Trophoblast cell (in vitro differentiated cells and primary cell): ENCODE data around the gene HEPHL1.

Experiments used
- DNase-seq, 2 donors: peaks; one replicate each; pipeline ENCODE4 v3.0.0-alpha.2; 2016
- H2AFZ ChIP-seq: 2 replicates; pipeline ENCODE4 v1.6.1; 2013; ENCODE audit warnings: low read length, moderate library complexity, mild to moderate bottlenecking; ENCODE audit not compliant: insufficient read depth, poor library complexity
- H2AK5ac ChIP-seq: 2 replicates; pipeline ENCODE4 v1.6.1; 2013; ENCODE audit warnings: mild to moderate bottlenecking, low read length
- H2BK120ac ChIP-seq: 2 replicates; pipeline ENCODE4 v1.6.1; 2013; ENCODE audit warnings: low read length, mild to moderate bottlenecking, moderate library complexity; ENCODE audit not compliant: insufficient read depth, poor library complexity
- H2BK12ac ChIP-seq: 2 replicates; pipeline ENCODE4 v1.6.1; 2013; ENCODE audit warnings: mild to moderate bottlenecking, low read length, moderate library complexity
- H2BK5ac ChIP-seq: 2 replicates; pipeline ENCODE4 v1.6.1; 2013; ENCODE audit warnings: low read length, low read depth, moderate library complexity, mild to moderate bottlenecking; ENCODE audit not compliant: poor library complexity
- H3K14ac ChIP-seq: 2 replicates; pipeline ENCODE4 v1.6.1; 2013; ENCODE audit warnings: mild to moderate bottlenecking, low read length
- H3K18ac ChIP-seq: 2 replicates; pipeline ENCODE4 v1.6.1; 2013; ENCODE audit warnings: mild to moderate bottlenecking, low read length
- H3K23ac ChIP-seq: 2 replicates; pipeline ENCODE4 v1.6.1; 2013; ENCODE audit warnings: low read length
- H3K27ac ChIP-seq: 2 replicates; pipeline ENCODE4 v1.5.1; 2013; ENCODE audit warnings: low read depth, mild to moderate bottlenecking, inconsistent platforms, low read length, moderate library complexity
- H3K27me3 ChIP-seq: 2 replicates; pipeline ENCODE4 v1.6.1; 2013; ENCODE audit warnings: inconsistent platforms, mild to moderate bottlenecking, low read length, moderate library complexity; ENCODE audit not compliant: insufficient read depth
- H3K36me3 ChIP-seq, 2 experiments: 1 replicate in 1 of 2; 2 replicates in 1 of 2; pipeline ENCODE4 v1.6.1; 2013; ENCODE audit warnings: low read length in 2 of 2, mild to moderate bottlenecking in 2 of 2, moderate library complexity in 1 of 2; ENCODE audit not compliant: insufficient read depth in 2 of 2, control insufficient read depth in 1 of 2
- H3K4ac ChIP-seq: 2 replicates; pipeline ENCODE4 v1.6.1; 2013; ENCODE audit warnings: low read depth, mild to moderate bottlenecking, low read length, moderate library complexity
- H3K4me1 ChIP-seq, 2 experiments: 1 replicate in 1 of 2; 2 replicates in 1 of 2; pipeline ENCODE4 v1.6.1; 2013; ENCODE audit warnings: low read length in 2 of 2, mild to moderate bottlenecking in 2 of 2, moderate library complexity in 1 of 2; ENCODE audit not compliant: insufficient read depth in 2 of 2, control insufficient read depth in 1 of 2
- H3K4me2 ChIP-seq: 2 replicates; pipeline ENCODE4 v1.6.1; 2013; ENCODE audit warnings: inconsistent platforms, mild to moderate bottlenecking, low read length, moderate library complexity
- H3K4me3 ChIP-seq: 2 replicates; pipeline ENCODE4 v1.5.1; 2013; ENCODE audit warnings: mild to moderate bottlenecking, low read depth, low read length, inconsistent platforms
- H3K79me1 ChIP-seq: one replicate; pipeline ENCODE4 v1.6.1; 2013; ENCODE audit warnings: low read length
- H3K79me2 ChIP-seq: 2 replicates; pipeline ENCODE4 v1.6.1; 2013; ENCODE audit warnings: low read length, mild to moderate bottlenecking; ENCODE audit not compliant: control insufficient read depth, insufficient read depth, poor library complexity
- H3K9ac ChIP-seq: 2 replicates; pipeline ENCODE4 v1.6.1; 2013; ENCODE audit warnings: mild to moderate bottlenecking, low read length
- H3K9me3 ChIP-seq: 2 replicates; pipeline ENCODE4 v1.6.1; 2013; ENCODE audit warnings: low read depth, mild to moderate bottlenecking, control low read depth, inconsistent platforms, low read length; ENCODE audit not compliant: insufficient read depth
- H4K12ac ChIP-seq: 2 replicates; pipeline ENCODE4 v1.6.1; 2013; ENCODE audit warnings: low read depth, mild to moderate bottlenecking, low read length, moderate library complexity
- H4K8ac ChIP-seq: 2 replicates; pipeline ENCODE4 v1.6.1; 2013; ENCODE audit warnings: low read depth, mild to moderate bottlenecking, low read length, moderate library complexity
- H4K91ac ChIP-seq: one replicate; pipeline ENCODE4 v1.6.1; 2013; ENCODE audit warnings: low read depth, mild to moderate bottlenecking, low read length, moderate library complexity
- WGBS: extraction: QIAGEN DNeasy Blood & Tissue Kit; methylation state at CpG from one replicate; pipeline ENCODE4 v1.1.7; 2013; ENCODE audit warnings: missing lambda C conversion rate; ENCODE audit not compliant: insufficient read length, insufficient coverage; ENCODE audit errors: extremely low coverage; 5-methylcytosine and 5-hydroxymethylcytosine counted together

Gene HEPHL1

DNA sequence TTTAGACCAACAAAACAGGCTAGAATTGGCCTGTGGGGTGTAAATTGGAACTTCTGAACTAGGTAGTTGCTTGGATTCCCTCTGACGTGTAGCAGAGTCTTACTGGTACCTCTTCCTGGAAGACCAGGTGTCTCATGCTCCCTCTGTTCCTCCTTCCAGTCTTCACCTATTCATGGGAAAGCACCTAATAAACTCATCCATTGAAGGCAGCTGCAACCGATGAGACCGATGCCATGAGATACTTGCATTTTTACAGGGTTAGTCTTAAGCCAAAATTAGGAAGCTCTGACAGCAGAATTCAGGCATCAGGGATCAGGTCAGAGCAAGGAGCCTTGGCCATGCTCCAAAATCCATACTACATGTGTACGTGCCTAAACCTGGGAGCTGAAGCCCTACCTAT is 13.2 kb upstream of the HEPHL1 start:
- DNase-seq = no peak
- Histone ChIP-seq H2BK120ac (no peak overlapping the region), H3K18ac (no peak overlapping the region), H4K12ac (no peak overlapping the region), H2BK12ac (no peak overlapping the region), H3K9me3 (no peaks in the 10 kb centered on the region), H3K36me3 (no peaks in the 10 kb centered on the region), H3K79me1 (no peaks in the 10 kb centered on the region), H2AK5ac (no peak overlapping the region), H3K9ac (no peak overlapping the region), H3K23ac (no peak overlapping the region), H3K4ac (no peak overlapping the region), H3K27ac (no peak overlapping the region), H2AFZ (no peak overlapping the region), H2BK5ac (no peak overlapping the region), H3K4me2 (no peak overlapping the region), H3K14ac (no peak overlapping the region), H3K4me3 (no peak overlapping the region), H3K79me2 (no peaks in the 10 kb centered on the region), H3K4me1 (no peaks in the 10 kb centered on the region), H3K27me3 (no peaks in the 10 kb centered on the region), H4K91ac (no peak overlapping the region), H4K8ac (no peak overlapping the region)
- WGBS = no CpG with 5 or more reads among the region's 4 CpGs

DNA sequence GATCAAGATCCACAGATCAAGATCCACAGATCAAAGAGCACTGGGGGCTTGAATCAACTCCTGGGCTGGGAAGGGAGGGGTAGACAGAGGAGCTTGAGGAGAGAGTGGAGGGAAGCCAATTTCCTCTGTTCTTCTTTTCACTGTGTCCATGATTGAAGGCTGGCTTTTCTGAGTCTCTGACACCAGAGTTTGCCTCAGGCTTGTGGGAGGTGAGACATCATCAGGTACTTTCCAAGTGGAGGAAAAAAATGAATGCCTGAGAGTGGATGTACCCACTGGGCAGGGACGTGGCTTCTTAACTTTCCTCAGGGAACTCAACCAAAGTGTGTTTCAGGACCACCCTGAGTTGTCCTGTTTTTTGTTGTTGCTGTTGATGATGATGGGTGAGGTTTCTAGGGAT is 11.0 kb upstream of the HEPHL1 start:
- H3K18ac ChIP-seq = no peak overlapping the region
- no peak overlapping the region for H3K27ac ChIP-seq
- H4K12ac ChIP-seq = no peak overlapping the region
- no peaks in the 10 kb centered on the region for H3K79me2 ChIP-seq
- no peak overlapping the region for H2AFZ ChIP-seq
- H3K36me3 ChIP-seq = no peaks in the 10 kb centered on the region
- no peaks in the 10 kb centered on the region for H3K27me3 ChIP-seq
- no peak overlapping the region for H3K23ac ChIP-seq
- H2BK12ac ChIP-seq = no peak overlapping the region
- H3K79me1 ChIP-seq = no peaks in the 10 kb centered on the region
- no peak overlapping the region for H3K4me3 ChIP-seq
- H3K9ac ChIP-seq = no peak overlapping the region
- H4K8ac ChIP-seq = no peak overlapping the region
- H3K4ac ChIP-seq = no peak overlapping the region
- WGBS = no CpG with 5 or more reads among the region's 1 CpG
- no peak overlapping the region for H4K91ac ChIP-seq
- DNase-seq = no peak
- no peak overlapping the region for H3K4me2 ChIP-seq
- H2BK120ac ChIP-seq = no peak overlapping the region
- H2BK5ac ChIP-seq = no peak overlapping the region
- H2AK5ac ChIP-seq = no peak overlapping the region
- no peaks in the 10 kb centered on the region for H3K4me1 ChIP-seq
- H3K9me3 ChIP-seq = no peaks in the 10 kb centered on the region
- no peak overlapping the region for H3K14ac ChIP-seq

DNA sequence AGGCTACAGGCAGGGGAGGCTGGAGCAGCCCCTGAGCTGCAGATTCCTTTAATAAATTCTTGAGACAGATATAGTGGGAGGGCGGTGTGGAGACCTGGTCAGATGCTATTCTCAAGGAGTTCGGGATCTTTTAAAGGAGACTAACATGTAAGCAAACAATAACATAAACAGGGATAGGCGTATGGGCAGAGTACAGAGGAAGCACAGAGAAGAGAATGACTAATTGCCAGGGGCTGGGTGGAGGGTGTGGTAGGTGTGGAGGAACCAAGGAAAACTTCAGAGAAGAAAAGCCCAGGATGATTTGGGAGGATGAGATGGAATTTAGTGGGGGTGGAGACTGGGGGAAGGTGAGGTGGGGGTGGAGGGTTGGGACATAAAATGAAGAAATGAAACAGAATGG is 9.7 kb upstream of the HEPHL1 start:
- Histone ChIP-seq H2BK120ac (no peak overlapping the region), H3K23ac (no peak overlapping the region), H3K18ac (no peak overlapping the region), H3K14ac (no peak overlapping the region), H2AFZ (no peak overlapping the region), H3K4ac (no peak overlapping the region), H3K4me3 (no peak overlapping the region), H3K79me1 (no peaks in the 10 kb centered on the region), H3K79me2 (no peaks in the 10 kb centered on the region), H4K8ac (no peak overlapping the region), H2BK12ac (no peak overlapping the region), H3K27ac (no peak overlapping the region), H4K91ac (no peak overlapping the region), H3K9me3 (no peaks in the 10 kb centered on the region), H3K4me1 (no peaks in the 10 kb centered on the region), H4K12ac (no peak overlapping the region), H3K36me3 (no peaks in the 10 kb centered on the region), H2AK5ac (no peak overlapping the region), H2BK5ac (no peak overlapping the region), H3K9ac (no peak overlapping the region), H3K4me2 (no peak overlapping the region), H3K27me3 (no peaks in the 10 kb centered on the region)
- DNase-seq = no peak
- no CpG with 5 or more reads among the region's 3 CpGs for WGBS

DNA sequence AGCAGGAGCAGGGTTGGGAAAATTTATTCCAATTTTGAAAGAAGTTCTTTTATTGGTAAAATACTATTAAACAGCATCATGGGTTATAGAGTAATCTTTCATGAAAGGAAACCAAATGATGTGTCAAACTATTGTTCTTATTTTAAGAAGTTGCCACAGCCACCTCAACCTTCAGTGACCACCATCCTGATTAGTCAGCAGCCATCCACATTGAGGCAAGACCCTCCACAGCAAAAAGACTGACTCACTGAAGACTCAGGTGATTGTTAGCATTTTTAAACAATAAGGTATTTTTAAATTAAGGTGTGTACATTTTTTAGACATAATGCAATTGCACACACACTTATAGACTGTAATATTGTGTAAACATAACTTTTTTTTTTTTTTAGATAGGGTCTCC is 3.7 kb upstream of the HEPHL1 start:
- Histone ChIP-seq H3K4me2 (no peak overlapping the region), H3K14ac (no peak overlapping the region), H3K27ac (no peak overlapping the region), H3K23ac (no peak overlapping the region), H3K4me3 (no peak overlapping the region), H3K27me3 (no peaks in the 10 kb centered on the region), H3K4ac (no peak overlapping the region), H4K8ac (no peak overlapping the region), H3K79me2 (no peaks in the 10 kb centered on the region), H2AFZ (no peak overlapping the region), H3K36me3 (no peaks in the 10 kb centered on the region), H2BK5ac (no peak overlapping the region), H3K18ac (no peak overlapping the region), H2BK120ac (no peak overlapping the region), H2BK12ac (no peak overlapping the region), H4K12ac (no peak overlapping the region), H3K4me1 (no peaks in the 10 kb centered on the region), H2AK5ac (no peak overlapping the region), H3K9ac (no peak overlapping the region), H4K91ac (no peak overlapping the region), H3K9me3 (peaks cover 3% of the 10 kb centered on the region), H3K79me1 (no peaks in the 10 kb centered on the region)
- no peak for DNase-seq

DNA sequence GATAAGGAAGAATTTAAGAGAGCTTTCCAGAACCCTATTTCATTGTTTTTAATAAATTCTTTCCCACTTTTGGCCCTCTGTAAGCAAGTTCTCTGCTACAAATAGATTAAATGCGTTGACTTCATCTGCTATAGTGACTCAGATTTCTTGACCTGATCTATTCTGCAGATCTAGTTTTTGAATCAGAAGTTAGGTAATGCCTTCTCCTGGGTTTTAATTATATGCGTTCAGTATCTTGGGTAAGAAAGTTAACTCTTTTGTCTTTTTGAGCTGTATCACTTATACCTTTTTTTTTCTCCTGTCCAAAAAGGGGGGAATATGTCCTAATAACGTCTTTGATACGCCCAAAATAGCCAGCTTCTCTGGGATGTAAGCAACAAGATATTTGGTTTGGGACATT is 2.4 kb upstream of the HEPHL1 start:
- Histone ChIP-seq H3K4ac (no peak overlapping the region), H3K9me3 (peaks cover 3% of the 10 kb centered on the region), H2BK120ac (no peak overlapping the region), H3K18ac (no peak overlapping the region), H2BK12ac (no peak overlapping the region), H3K4me1 (no peaks in the 10 kb centered on the region), H3K36me3 (no peaks in the 10 kb centered on the region), H3K23ac (no peak overlapping the region), H4K12ac (no peak overlapping the region), H3K9ac (no peak overlapping the region), H3K27me3 (no peaks in the 10 kb centered on the region), H3K79me1 (no peaks in the 10 kb centered on the region), H2AK5ac (no peak overlapping the region), H3K4me3 (no peak overlapping the region), H4K91ac (no peak overlapping the region), H3K14ac (no peak overlapping the region), H3K79me2 (no peaks in the 10 kb centered on the region), H4K8ac (no peak overlapping the region), H3K27ac (no peak overlapping the region), H3K4me2 (no peak overlapping the region), H2BK5ac (no peak overlapping the region), H2AFZ (no peak overlapping the region)
- DNase-seq = no peak
- WGBS = no CpG with 5 or more reads among the region's 4 CpGs
